Stomach (tissue), 4 donors: ENCODE measurements around the gene SRCIN1.
"Not testable (repeated sequence)": the region's sequence is repeated elsewhere in the genome, so short reads cannot be mapped to it uniquely, and the experiment has no call there.

Experiments used
- EP300 ChIP-seq: sonication (generic); formaldehyde crosslinking; IDR thresholded peaks from one replicate; pipeline ENCODE4 v1.6.1; 2017; ENCODE audit warnings: antibody characterized with exemption
- POLR2A ChIP-seq, 4 donors: fragments of 450-650 bp; IDR thresholded peaks; one replicate each; pipeline ENCODE4 v1.6.1; 2016; ENCODE audit warnings: antibody characterized with exemption in 4 of 4, control low read depth in 2 of 4, mild to moderate bottlenecking in 1 of 4, moderate library complexity in 1 of 4
- POLR2AphosphoS5 ChIP-seq, 3 donors: sonication (generic); formaldehyde crosslinking; IDR thresholded peaks; one replicate each; pipeline ENCODE4 v1.6.1; 2016; ENCODE audit warnings: antibody characterized with exemption in 3 of 3
- TF ChIP-seq, protein P1 (sequence below), 7 experiments: fragments of 450-650 bp in 4 of 7; fragments of 200-600 bp in 3 of 7; sonication (generic) in 3 of 7; IDR thresholded peaks; one replicate each; pipeline ENCODE4 v1.5.1; 2016 to 2019; ENCODE audit warnings: antibody characterized with exemption in 7 of 7, control low read depth in 2 of 7, mild to moderate bottlenecking in 1 of 7

DNA sequence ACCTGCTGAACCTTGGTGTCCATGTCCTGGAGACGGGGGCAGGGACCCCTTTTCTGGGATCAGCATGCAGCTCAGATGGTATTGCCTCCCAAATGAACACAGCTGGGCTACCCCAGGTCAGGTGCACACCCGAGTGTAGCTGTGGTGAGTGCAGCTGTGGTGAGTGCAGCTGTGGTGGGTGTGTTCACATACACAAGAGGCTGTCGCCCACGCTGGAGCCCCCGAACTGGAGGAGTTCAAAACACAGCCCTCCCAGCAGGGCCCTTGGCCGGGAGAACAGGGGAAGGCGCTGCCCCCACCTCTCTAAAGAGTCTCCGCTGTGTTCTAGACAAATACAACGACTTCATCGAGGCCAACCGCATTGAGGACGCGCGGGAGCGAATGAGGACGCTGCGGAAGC is 116.0 kb downstream of the SRCIN1 start:
- not testable (repeated sequence) for TF ChIP-seq EP300; POLR2A (IDR thresholded peaks at IDR 0.05); POLR2AphosphoS5 (IDR thresholded peaks at IDR 0.05)
- TF ChIP-seq, protein P1, sequence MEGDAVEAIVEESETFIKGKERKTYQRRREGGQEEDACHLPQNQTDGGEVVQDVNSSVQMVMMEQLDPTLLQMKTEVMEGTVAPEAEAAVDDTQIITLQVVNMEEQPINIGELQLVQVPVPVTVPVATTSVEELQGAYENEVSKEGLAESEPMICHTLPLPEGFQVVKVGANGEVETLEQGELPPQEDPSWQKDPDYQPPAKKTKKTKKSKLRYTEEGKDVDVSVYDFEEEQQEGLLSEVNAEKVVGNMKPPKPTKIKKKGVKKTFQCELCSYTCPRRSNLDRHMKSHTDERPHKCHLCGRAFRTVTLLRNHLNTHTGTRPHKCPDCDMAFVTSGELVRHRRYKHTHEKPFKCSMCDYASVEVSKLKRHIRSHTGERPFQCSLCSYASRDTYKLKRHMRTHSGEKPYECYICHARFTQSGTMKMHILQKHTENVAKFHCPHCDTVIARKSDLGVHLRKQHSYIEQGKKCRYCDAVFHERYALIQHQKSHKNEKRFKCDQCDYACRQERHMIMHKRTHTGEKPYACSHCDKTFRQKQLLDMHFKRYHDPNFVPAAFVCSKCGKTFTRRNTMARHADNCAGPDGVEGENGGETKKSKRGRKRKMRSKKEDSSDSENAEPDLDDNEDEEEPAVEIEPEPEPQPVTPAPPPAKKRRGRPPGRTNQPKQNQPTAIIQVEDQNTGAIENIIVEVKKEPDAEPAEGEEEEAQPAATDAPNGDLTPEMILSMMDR (IDR thresholded peaks at IDR 0.05): not testable (repeated sequence)
